ENCODE measurements around the gene C11orf24. TPM values are rescaled to one million over a fixed set of nuclear protein-coding genes. Genes with fewer than 3 reads are reported as not detected.

Gene C11orf24
- total RNA-seq, 1 experiment from 2014 or later, result 37.8 TPM

GRCh38 chr11:68264741-68265540 lies 6.8 kb downstream of the C11orf24 start (continued):
- TF ChIP-seq CTCF (IDR thresholded peaks at IDR 0.05 in 2 of 3, conservative IDR thresholded peaks at IDR 0.05 in 1 of 3; ENCODE audit: borderline replicate concordance in 1 of 3, insufficient read depth in 1 of 3, low read depth in 2 of 3, low read length in 2 of 3), result no peak
- TF ChIP-seq REST (IDR thresholded peaks at IDR 0.05; ENCODE audit: low read depth), result no peak
- no peak for TF ChIP-seq CEBPB (IDR thresholded peaks at IDR 0.05; ENCODE audit: low read depth)
- no peak for TF ChIP-seq SIN3A (IDR thresholded peaks at IDR 0.05; ENCODE audit: low read depth)

DNA sequence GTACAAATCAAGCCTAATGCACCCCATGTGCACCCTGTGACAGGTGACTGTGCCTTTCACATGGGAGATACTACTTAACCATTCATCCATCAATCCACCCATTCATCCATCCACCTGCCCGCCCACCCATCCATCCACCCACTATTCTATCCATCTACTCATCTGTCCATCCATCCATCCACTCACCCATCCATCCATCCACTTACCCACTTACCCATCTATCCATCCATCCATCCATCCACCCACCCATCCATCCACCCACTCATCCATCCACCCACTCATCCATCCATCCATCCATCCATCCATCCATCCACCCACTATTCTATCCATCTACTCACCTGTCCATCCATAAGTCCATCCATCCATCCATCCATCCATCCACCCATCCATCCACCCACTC lies 7.5 kb downstream of the C11orf24 start:
- Histone ChIP-seq H3K79me2 (ENCODE audit: insufficient read depth, low read length) (peaks cover 22% of the 10 kb centered on the region), H2AFZ (ENCODE audit: low read depth, low read length, poor library complexity, severe bottlenecking) (no peak overlapping the region), H3K4me1 (ENCODE audit: control insufficient read depth in 1 of 2, insufficient read depth in 2 of 2, low read length in 2 of 2) (no peaks in the 10 kb centered on the region), H3K4me3 (replicated peaks in 1 of 2; ENCODE audit: low read depth in 1 of 2, low read length in 2 of 2) (no peak overlapping the region), H3K9ac (ENCODE audit: low read length) (no peak overlapping the region), H3K9me2 (ENCODE audit: insufficient read depth) (no peaks in the 10 kb centered on the region), H3K27ac (ENCODE audit: low read depth, low read length) (no peak overlapping the region), H3K4me2 (ENCODE audit: low read length) (no peak overlapping the region), H3K36me3 (ENCODE audit: control insufficient read depth in 1 of 2, insufficient read depth in 2 of 2, low read length in 2 of 2) (peaks cover 23 to 58% of the 10 kb centered on the region in 2 experiments), H3K9me3 (ENCODE audit: control insufficient read depth in 1 of 2, insufficient read depth in 1 of 2, low read depth in 1 of 2, low read length in 2 of 2) (no peaks in the 10 kb centered on the region), H4K20me1 (ENCODE audit: insufficient read depth) (no peaks in the 10 kb centered on the region), H3K27me3 (ENCODE audit: insufficient read depth, low read length) (no peaks in the 10 kb centered on the region)
- DNase-seq (ENCODE audit: low read depth, low spot score) (no peak), ATAC-seq (no peak)
- CTCF ChIA-PET, result no interaction called here
- no TSS peak for BruUV-seq (replicated peaks)
- RAD21 ChIA-PET (ENCODE audit: low non-redundant PET in 1 of 2, low total read pairs in 2 of 2, uncharacterized antibody in 2 of 2, unreplicated experiment in 2 of 2), result no interaction called here
- intact Hi-C loops (cut with micrococcal nuclease), result no loop called here
- POLR2A ChIA-PET, result no interaction called here
- no peak for TF ChIP-seq ZBTB33 (IDR thresholded peaks at IDR 0.05; ENCODE audit: extremely low read depth, insufficient replicate concordance, low read length)
- TF ChIP-seq REST (IDR thresholded peaks at IDR 0.05; ENCODE audit: low read depth), result no peak
- TF ChIP-seq SRF (IDR thresholded peaks at IDR 0.05; ENCODE audit: low read depth), result no peak
- no peak for TF ChIP-seq POLR2AphosphoS5 (IDR thresholded peaks at IDR 0.05; ENCODE audit: low read depth, low read length)
- no peak for TF ChIP-seq SP1 (IDR thresholded peaks at IDR 0.05; ENCODE audit: low read depth)
- TF ChIP-seq EZH2 (IDR thresholded peaks at IDR 0.05), result no peak
- TF ChIP-seq FOSL1 (IDR thresholded peaks at IDR 0.05; ENCODE audit: low read depth), result no peak
- TF ChIP-seq ZFX (IDR thresholded peaks at IDR 0.05), result no peak
- no peak for TF ChIP-seq MAX (IDR thresholded peaks at IDR 0.05)
- no peak for TF ChIP-seq JUND (IDR thresholded peaks at IDR 0.05)
